Activated naive CD8-positive, alpha-beta T cell (primary cell): ENCODE results near the gene NUP153.
A peak's percentile ranks its signal among the peaks of the same experiment; 100 is the strongest.

Experiments used
- H3K27ac Mint-ChIP-seq: one replicate; pipeline ENCODE4 v1.8.0; 2021; ENCODE audit warnings: mixed read lengths
- H3K27me3 Mint-ChIP-seq: one replicate; pipeline ENCODE4 v1.8.0; 2021; ENCODE audit warnings: mixed read lengths
- H3K36me3 Mint-ChIP-seq: one replicate; pipeline ENCODE4 v1.8.0; 2021; ENCODE audit warnings: mixed read lengths
- H3K4me1 Mint-ChIP-seq: one replicate; pipeline ENCODE4 v1.8.0; 2021; ENCODE audit warnings: low read depth, mixed read lengths
- H3K4me3 Mint-ChIP-seq: one replicate; pipeline ENCODE4 v1.8.0; 2021; ENCODE audit warnings: mild to moderate bottlenecking, mixed read lengths
- H3K9me3 Mint-ChIP-seq: one replicate; pipeline ENCODE4 v1.8.0; 2021; ENCODE audit warnings: low read depth, mixed read lengths

Gene NUP153

GRCh38 chr6:17700421-17701416 lies 6.0 kb downstream of the NUP153 start:
- Mint-ChIP-seq H3K4me3 (peak overlapping the region; percentile 23), H3K4me1 (peaks cover 61% of the 10 kb centered on the region), H3K27me3 (no peaks in the 10 kb centered on the region), H3K27ac (peak overlapping the region; percentile 66), H3K9me3 (no peaks in the 10 kb centered on the region), H3K36me3 (peaks cover 6% of the 10 kb centered on the region)

- Mint-ChIP-seq H3K9me3 (no peaks in the 10 kb centered on the region), H3K36me3 (peaks cover 6% of the 10 kb centered on the region), H3K27me3 (no peaks in the 10 kb centered on the region), H3K4me3 (no peak overlapping the region), H3K27ac (peak overlapping the region; percentile 29), H3K4me1 (peaks cover 68% of the 10 kb centered on the region)
These were observed 14.7 kb downstream of the NUP153 start for GRCh38 chr6:17691925-17692538.

GRCh38 chr6:17688481-17688880 lies 18.2 kb downstream of the NUP153 start:
- Mint-ChIP-seq H3K4me3 (no peak overlapping the region), H3K4me1 (peaks cover 63% of the 10 kb centered on the region), H3K36me3 (peaks cover 14% of the 10 kb centered on the region), H3K27me3 (no peaks in the 10 kb centered on the region), H3K9me3 (no peaks in the 10 kb centered on the region), H3K27ac (no peak overlapping the region)

- H3K4me1 Mint-ChIP-seq, result peaks cover 60% of the 10 kb centered on the region
- H3K36me3 Mint-ChIP-seq, result peaks cover 21% of the 10 kb centered on the region
- H3K27me3 Mint-ChIP-seq, result no peaks in the 10 kb centered on the region
- H3K4me3 Mint-ChIP-seq, result peak overlapping the region; percentile 0
- no peak overlapping the region for H3K27ac Mint-ChIP-seq
- H3K9me3 Mint-ChIP-seq, result no peaks in the 10 kb centered on the region
These were observed 19.6 kb downstream of the NUP153 start for GRCh38 chr6:17687136-17687535.

- Mint-ChIP-seq H3K36me3 (peaks cover 31% of the 10 kb centered on the region), H3K27ac (no peak overlapping the region)
These were observed 22.6 kb downstream of the NUP153 start for GRCh38 chr6:17684134-17684533.

GRCh38 chr6:17683428-17683827 lies 23.3 kb downstream of the NUP153 start:
- H3K27ac Mint-ChIP-seq, result no peak overlapping the region
- peaks cover 67% of the 10 kb centered on the region for H3K4me1 Mint-ChIP-seq
- no peaks in the 10 kb centered on the region for H3K27me3 Mint-ChIP-seq
- peaks cover 31% of the 10 kb centered on the region for H3K36me3 Mint-ChIP-seq
- no peaks in the 10 kb centered on the region for H3K9me3 Mint-ChIP-seq
- H3K4me3 Mint-ChIP-seq, result no peak overlapping the region

More at GRCh38 chr6:17684134-17684533, 22.6 kb downstream of the NUP153 start:
- H3K4me1 Mint-ChIP-seq, result peaks cover 66% of the 10 kb centered on the region
- H3K9me3 Mint-ChIP-seq, result no peaks in the 10 kb centered on the region
- H3K27me3 Mint-ChIP-seq, result no peaks in the 10 kb centered on the region
- H3K4me3 Mint-ChIP-seq, result no peak overlapping the region

DNA sequence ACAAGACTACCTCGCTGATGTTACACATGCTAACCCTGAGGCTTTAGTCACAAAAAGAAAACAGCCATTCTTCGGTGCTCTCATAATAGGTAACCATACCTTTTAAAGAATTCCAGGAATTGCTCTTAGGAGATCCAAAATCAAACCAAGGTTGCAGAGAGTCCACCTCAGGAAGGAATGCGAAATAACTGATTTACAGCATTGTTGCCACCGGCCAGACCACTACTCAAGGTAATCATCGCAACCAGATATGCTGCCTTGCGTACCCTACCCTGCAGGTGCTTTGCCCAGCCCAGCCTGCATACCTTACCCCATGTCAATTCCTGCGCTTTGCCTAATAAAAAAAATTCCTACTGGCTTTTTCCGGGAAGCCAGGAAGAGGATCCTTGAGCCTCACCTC lies 27.0 kb downstream of the NUP153 start:
- no peak overlapping the region for H3K27ac Mint-ChIP-seq
- H3K4me1 Mint-ChIP-seq, result peaks cover 76% of the 10 kb centered on the region
- H3K36me3 Mint-ChIP-seq, result peaks cover 26% of the 10 kb centered on the region

GRCh38 chr6:17677602-17678001 lies 29.1 kb downstream of the NUP153 start:
- H3K9me3 Mint-ChIP-seq, result no peaks in the 10 kb centered on the region
- no peak overlapping the region for H3K27ac Mint-ChIP-seq
- H3K36me3 Mint-ChIP-seq, result peaks cover 14% of the 10 kb centered on the region
- peaks cover 62% of the 10 kb centered on the region for H3K4me1 Mint-ChIP-seq
- no peak overlapping the region for H3K4me3 Mint-ChIP-seq
- no peaks in the 10 kb centered on the region for H3K27me3 Mint-ChIP-seq

More for the DNA sequence above, 27.0 kb downstream of the NUP153 start:
- Mint-ChIP-seq H3K9me3 (no peaks in the 10 kb centered on the region), H3K4me3 (no peak overlapping the region), H3K27me3 (no peaks in the 10 kb centered on the region)

- Mint-ChIP-seq H3K27me3 (no peaks in the 10 kb centered on the region), H3K36me3 (peaks cover 7% of the 10 kb centered on the region), H3K27ac (no peak overlapping the region)
These were observed 33.0 kb downstream of the NUP153 start for GRCh38 chr6:17673543-17674254.

DNA sequence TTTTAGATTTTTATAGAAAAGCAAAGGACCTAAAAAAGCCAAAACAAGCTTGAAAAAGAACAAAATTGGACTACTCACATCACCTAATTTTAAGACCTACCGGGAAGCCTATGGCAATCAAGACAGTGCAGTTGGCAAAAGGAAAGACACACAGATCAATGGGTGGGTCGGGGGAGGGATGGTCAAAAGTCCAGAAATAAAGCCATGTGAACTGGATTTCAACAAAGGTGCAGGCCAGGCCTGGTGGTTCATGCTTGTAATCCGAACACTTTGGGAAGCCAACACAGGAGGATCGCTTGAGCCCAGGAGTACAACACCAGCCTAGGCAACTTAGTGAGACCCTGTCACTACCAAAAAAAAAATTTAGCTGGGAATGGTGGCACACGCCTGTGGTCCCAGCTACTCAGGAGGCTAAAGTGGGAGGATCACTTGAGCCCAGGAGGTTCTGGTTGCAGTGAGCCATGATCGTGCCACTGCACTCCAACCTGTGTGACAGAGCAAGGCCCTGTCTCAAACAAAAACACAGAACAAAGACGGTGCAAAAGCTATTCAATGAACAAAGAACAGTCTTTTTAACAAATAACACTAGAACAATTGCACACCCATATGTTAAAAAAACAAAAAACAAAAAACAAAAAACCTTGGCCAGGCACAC lies 34.5 kb downstream of the NUP153 start:
- Mint-ChIP-seq H3K4me1 (peaks cover 21% of the 10 kb centered on the region), H3K36me3 (peaks cover 9% of the 10 kb centered on the region), H3K9me3 (no peaks in the 10 kb centered on the region), H3K4me3 (no peak overlapping the region), H3K27ac (no peak overlapping the region), H3K27me3 (no peaks in the 10 kb centered on the region)

More at GRCh38 chr6:17673543-17674254, 33.0 kb downstream of the NUP153 start:
- Mint-ChIP-seq H3K4me3 (no peak overlapping the region), H3K9me3 (no peaks in the 10 kb centered on the region), H3K4me1 (peaks cover 34% of the 10 kb centered on the region)

GRCh38 chr6:17666646-17667045 lies 40.1 kb downstream of the NUP153 start:
- H3K4me3 Mint-ChIP-seq, result no peak overlapping the region
- peaks cover 18% of the 10 kb centered on the region for H3K36me3 Mint-ChIP-seq
- H3K27ac Mint-ChIP-seq, result no peak overlapping the region
- no peaks in the 10 kb centered on the region for H3K9me3 Mint-ChIP-seq
- H3K27me3 Mint-ChIP-seq, result no peaks in the 10 kb centered on the region
- peaks cover 39% of the 10 kb centered on the region for H3K4me1 Mint-ChIP-seq

DNA sequence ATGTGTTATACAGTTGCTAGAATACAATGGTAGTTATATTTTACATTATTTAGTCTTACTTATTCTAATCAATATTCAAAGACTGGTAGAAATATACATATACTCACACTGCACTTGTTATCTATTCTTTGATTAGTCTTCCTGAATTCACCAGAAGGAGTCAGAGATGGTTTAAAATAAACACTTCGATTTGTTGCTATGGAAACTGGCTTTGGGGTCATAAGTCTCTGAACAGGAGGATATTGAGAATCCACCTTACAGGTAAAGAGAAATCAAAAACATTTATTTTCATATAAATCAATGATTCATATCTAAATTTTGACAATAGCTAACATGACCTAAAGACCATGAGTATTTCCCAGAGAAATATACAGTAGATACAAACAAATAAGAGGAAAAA lies 41.6 kb downstream of the NUP153 start:
- Mint-ChIP-seq H3K27me3 (no peaks in the 10 kb centered on the region), H3K4me1 (peaks cover 40% of the 10 kb centered on the region), H3K27ac (peak overlapping the region; percentile 55), H3K36me3 (peaks cover 20% of the 10 kb centered on the region), H3K4me3 (no peak overlapping the region), H3K9me3 (no peaks in the 10 kb centered on the region)

DNA sequence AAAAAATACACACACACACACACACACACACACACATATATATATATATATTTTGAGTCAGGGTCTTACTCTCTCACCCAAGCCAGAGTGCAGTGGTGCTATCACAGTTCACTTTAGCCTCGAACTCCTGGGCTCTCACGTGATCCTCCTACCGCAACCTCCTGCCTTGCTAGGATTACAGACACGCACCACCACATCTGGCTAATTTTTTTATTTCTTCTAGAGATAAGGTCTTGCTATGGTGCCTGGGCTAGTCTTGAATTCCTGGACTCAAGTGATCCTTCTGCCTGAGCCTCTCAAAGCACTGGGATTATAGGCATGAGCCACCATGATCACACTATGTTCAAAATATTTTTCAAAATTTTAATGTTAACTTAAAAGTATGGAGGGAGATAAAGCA lies 43.5 kb downstream of the NUP153 start:
- Mint-ChIP-seq H3K9me3 (no peaks in the 10 kb centered on the region), H3K4me1 (peaks cover 43% of the 10 kb centered on the region), H3K4me3 (no peak overlapping the region), H3K27ac (peak overlapping the region; percentile 19), H3K27me3 (no peaks in the 10 kb centered on the region), H3K36me3 (peaks cover 22% of the 10 kb centered on the region)

DNA sequence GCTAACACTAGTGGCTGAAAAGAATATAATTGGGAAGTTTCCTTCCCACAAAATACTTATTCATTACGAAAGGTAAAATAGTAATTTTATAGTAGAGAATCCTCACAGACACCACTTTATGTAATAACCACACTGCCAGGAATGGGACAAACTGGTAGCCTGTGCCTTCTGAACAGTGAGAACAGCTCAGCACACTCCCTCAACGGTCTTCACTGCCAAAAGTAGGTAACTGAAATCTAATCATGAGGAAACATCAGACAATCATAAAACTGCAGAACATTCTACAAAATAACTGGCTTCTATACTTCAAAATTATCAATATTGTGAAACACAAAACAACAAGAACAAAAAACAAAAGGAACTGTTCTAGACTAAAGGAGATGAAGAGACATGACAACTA lies 44.1 kb downstream of the NUP153 start:
- H3K4me1 Mint-ChIP-seq, result peaks cover 43% of the 10 kb centered on the region
- H3K36me3 Mint-ChIP-seq, result peaks cover 21% of the 10 kb centered on the region
- no peaks in the 10 kb centered on the region for H3K9me3 Mint-ChIP-seq
- H3K27me3 Mint-ChIP-seq, result no peaks in the 10 kb centered on the region
- H3K4me3 Mint-ChIP-seq, result no peak overlapping the region
- no peak overlapping the region for H3K27ac Mint-ChIP-seq
